NCI-H1930 (cell line): ENCODE measurements around the gene KCNK16.

Experiments used
- DNase-seq, 2 experiments: peaks; one replicate each; lab custom pipeline; 2025; lab: John Stamatoyannopoulos, UW

KCNK16 gene

DNA sequence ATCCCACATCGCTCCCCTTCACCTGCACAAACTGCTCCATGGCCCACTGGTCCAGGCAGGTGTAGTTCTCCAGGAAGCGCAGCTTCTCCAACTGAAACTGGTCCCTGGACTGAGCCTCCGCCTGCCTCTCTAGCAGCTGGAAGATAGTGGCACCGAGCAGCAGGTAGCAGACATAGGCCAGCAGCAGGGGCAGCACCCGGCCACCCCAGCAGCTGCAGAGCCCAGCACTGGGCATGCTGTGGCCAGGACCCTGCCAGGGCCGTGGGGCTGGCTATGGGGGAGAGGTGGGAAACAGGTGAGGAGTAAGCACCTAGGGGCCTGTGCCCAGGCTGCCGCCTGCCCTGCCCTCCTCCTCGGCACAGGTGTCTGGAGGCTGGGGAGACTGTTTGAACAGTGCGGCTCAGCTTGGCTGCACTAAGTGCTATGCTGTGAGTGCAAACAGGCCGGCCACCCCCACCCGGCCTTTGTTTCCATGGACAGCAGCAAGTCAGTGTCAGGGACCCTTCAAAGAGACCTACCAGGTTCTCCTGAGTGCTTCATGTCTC lies at the start of gene KCNK16:
Gene KCNK16 (minus strand): TSS at position 397 of the 545 bp plus-strand sequence. CDS start 162 bp downstream, at position 235.
- no peak for DNase-seq

DNA sequence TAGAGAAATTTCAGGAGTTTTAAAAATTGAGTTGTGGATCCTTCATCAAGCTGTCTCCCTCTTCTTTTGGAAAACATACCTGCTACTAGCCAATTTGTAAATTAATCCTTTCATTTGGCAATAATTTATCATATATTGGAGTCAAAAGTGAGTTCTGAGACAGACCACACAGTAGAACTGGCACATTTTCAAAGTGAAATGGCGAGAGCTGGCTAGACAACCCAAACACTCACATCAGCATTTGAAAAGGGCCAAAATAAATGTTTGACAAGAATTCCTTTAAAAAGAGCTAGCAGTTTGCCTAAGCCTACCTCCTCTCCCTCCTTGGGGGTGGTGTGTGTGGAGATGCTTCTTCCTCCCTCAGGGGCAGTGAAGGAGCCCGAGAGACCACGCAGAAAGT lies 47.9 kb upstream of the KCNK16 start:
- DNase-seq: no peak

DNA sequence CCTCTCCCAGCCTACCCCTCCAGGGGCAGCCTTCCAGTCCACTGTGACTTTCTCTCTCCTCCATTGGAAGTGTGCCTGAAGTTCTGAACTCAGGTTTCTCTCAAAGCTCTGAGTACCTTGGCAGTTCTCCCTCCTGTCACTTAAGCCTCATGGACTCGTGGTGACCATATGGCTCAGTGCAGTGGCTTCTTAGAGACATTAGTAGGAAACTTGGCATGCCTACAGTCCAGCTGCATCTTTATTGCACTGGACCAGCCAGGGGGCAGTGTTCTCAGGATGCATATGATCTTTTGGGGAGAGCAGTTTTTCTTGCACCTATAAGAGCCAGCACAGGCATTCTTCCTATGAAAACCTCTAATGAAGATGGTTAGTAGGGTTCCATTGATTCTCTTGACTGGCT lies 47.5 kb upstream of the KCNK16 start:
- DNase-seq: no peak

DNA sequence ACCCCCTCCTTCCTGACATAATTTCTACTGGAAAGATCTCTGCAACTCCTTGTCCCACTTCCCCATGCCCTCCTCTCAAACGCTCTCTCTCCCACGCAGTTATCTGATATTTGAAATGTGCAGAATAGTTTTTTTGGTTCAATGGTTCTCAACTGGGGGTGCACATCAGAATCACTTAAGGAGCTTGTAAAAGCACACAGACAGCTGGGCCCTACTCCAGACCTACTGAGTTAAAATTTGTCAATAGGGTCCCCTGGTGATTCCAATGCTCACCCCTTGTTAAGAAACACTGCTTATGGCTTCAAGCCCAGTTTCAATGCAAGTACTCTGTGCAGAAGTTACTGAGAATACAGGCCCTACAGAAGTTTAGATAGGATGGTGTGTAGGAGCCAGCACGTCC lies 45.2 kb upstream of the KCNK16 start:
- no peak for DNase-seq

DNA sequence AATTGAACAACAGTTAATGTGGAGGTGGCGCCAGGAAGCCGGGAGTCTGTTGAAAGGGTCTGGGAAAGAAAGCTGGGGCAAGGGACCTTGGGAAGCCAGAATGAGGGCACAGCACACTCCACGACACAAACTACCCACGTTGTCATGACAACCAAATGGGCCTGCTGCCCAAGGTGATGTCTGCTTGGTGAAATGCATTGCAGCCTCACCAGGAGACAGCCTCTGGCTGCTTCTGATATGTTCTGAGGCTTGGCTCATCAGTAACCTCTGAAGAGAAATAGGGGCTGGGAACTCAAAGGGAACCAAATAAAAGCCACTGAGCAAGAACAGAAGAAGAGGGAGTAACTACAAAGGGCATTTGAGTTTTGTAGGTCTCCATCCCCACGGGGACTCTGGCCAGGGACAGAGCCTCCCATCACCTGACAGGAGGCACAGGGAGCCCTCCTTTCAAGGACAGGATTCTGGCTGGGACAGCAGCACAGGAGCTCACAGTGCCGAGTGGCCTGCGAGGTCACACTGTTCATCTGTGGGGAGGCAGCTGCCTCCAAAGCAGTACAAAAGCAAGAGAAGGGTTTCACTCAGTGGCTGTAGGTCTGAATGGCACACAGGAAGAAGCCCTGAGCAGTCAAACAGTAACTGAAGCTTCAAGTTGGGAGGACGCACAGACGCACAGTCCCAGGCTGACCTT lies 44.6 kb upstream of the KCNK16 start:
- no peak for DNase-seq

DNA sequence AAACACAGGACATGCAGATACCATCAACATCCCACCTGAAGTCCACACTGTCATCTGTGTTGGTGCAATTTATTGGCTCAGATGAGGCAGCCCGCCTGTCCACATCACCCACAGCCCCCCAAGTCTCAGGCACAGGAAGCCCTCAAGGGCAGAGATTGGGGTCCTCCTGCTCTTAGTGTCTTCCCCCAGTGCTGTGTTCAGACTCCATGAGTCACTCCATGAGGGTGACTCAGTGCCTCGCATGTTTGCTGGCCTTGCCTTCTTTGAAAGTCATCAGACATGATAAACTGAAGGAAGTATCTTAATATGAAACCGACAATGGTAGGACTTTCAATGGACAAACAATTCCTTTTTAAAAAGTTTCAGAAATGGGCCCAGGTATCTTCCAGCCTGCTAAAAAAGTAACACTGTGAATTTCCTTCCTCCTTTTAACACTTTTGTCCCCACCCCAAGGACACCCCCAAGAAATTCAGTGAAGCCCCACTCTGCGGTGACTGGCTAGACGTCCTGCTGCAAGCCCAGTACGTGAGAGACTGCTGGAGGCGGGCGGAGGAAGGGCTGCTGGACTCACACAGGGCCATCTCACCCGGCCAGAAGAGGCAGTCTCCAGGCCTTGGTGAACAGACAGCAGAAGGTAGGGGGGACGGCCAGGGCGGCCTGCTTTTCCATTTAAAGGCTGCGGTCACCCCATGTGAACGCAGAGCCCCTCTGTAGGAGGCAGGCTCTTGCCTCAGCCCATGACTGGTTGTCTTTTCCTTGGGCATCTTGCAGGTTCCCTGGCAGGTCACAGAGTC lies 43.0 kb upstream of the KCNK16 start:
- no peak for DNase-seq

DNA sequence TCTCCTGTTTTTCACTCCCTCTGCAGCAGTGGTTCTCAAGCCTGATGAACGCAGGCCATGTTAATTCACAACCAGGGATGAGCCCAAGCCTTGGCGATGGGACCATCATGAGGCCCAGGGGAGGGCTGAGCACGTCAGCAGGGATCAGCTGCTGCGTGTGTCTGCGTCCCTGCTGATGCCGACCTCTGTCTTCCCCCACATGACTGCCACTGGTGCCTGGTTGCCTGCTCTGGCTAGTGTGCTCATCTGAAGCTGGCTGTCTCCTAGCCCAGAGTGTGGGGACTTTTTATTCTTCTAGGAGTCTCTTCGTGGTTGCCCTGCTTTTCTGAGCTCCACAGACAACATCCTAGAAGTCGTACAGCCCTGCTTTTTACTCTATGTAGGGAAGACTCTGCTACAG lies 40.8 kb upstream of the KCNK16 start:
- DNase-seq: no peak

DNA sequence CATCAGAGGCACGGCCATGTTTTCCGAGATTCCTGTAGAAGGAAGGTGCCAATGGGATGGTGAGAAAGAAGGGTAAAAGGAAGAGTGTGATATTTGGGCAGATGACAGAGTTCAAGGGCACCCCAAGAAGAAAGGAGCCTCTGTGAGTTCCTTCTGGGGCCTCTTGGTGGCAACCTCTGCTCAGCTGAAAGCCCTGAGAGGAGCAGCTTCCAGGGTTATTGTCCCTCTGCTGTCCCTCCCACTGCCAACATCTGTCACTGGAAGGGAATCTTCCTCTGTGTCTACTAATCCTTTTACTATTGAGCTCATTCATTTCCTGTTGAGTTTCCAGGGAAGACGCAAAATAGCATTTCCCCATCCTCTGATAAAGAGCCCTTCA lies 40.0 kb upstream of the KCNK16 start:
- no peak for DNase-seq

DNA sequence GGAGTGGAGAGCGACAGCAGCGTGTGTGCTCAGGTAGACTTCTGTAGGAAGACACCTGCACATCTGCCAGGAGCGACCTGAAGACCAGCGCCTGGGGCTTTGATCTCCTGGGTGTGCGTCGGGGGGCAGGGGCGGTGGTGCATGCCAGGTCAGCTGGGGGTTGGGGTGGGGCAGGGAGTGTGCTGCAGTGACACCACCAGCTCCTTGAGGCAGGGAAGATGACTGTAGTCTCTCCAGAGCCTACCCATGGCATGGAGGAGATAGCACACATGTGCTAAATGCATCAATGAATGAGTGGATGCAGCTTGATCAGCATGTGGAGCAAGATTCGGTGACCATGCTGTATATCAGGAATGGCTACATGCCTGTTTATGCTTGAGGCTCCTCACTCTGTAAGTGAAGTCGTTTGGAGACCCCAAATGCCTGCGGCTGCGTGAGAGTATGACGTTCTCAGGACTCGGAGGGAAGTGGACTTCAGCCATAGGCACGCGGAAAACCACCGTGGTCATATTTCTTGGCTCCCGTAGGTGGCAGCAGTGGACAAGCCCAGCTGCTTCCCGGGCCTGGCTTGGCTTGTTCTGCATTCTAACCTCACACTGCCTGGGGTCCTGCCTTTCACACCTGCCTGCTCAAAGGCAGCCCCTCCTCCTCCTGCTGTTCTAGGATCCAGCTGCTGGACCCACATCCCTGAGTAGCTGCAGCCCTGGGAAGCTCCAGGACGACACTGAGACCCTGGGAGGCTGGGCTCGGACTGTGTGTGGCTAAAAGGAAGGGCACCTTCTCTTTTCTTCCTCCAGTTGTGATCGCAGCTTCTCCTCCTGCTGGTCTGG lies 39.4 kb upstream of the KCNK16 start:
- DNase-seq: peak; percentile 39 to 68

DNA sequence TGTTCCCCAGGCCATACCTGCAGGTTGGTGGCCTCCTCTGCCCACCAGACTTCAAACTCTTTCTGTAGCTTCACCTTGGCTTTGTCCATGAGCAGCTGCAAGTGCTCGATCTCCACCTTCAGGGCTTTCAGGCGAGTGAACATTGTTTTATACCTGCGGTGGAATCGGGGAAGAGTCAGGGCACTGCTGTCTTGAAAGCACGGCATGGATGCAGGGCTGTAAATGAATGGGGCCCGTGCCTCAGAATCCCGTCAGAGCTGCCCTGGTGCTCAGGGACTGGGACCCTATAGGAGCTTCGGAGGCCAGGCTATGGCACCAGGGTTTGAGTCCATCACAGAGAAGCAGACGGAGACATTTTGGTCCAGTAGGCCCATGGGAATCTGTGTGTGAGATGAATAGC lies 37.9 kb upstream of the KCNK16 start:
- DNase-seq: no peak

DNA sequence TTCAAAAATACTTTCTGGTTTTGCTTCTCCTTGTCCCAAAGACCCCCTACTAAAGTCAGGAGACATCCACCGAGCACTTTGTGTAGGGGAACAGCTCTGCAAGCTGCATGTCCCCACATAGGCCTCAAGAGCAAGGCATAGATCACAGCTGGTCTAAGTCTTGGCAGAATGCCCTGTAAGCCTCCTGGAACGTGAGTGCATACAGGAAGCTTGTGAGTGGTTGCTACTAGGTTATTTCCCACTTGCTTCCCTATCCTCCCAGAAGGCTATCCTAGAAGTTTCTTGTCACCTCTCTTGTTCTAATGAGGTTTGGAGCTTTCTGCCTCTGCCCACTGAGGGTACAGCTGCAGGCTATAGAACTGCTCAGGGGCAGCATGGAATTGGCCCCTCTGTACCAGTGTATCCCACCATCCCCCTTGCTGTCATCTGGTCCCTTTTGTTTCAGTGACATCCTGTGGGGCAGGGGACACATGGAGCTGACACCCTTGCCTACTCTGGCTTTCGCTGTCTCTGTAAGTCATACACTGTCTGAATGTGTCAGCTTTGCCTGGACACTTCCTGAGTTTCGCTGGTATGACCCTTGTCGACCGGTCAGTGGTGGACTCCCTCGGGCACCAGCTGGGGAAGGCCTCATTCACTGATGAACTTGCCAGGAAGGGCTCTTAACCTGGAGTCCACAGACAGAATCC lies 35.6 kb upstream of the KCNK16 start:
- DNase-seq: no peak

DNA sequence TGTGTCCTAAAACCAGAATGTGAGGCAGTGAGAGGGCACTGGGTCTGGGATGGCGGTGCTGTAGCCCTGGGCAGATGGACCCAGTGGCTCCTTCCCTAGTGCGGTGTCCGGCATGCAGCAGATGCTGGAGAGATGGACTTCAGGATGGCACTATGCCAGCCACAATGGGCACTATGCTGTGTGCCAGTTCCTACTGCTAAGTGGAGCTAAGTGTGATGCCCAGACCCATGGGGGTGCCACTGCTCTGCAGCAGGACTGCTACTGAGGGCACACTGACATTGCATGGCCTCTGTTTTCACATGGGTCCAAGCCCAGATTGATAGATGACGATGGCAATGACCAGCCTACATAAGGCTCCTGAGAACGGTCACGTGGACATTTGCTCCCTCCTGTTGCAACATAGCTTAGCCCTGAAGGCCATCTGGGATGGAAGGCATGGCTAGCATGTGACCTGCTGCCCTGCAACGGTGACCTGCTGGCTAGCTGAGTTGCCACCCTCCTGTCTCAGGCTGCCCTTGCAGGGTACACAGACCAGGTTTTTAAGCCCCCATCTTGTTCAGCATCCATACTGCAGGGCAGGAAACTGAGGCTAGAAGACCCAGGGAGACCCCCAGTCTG lies 31.3 kb upstream of the KCNK16 start:
- DNase-seq: no peak

DNA sequence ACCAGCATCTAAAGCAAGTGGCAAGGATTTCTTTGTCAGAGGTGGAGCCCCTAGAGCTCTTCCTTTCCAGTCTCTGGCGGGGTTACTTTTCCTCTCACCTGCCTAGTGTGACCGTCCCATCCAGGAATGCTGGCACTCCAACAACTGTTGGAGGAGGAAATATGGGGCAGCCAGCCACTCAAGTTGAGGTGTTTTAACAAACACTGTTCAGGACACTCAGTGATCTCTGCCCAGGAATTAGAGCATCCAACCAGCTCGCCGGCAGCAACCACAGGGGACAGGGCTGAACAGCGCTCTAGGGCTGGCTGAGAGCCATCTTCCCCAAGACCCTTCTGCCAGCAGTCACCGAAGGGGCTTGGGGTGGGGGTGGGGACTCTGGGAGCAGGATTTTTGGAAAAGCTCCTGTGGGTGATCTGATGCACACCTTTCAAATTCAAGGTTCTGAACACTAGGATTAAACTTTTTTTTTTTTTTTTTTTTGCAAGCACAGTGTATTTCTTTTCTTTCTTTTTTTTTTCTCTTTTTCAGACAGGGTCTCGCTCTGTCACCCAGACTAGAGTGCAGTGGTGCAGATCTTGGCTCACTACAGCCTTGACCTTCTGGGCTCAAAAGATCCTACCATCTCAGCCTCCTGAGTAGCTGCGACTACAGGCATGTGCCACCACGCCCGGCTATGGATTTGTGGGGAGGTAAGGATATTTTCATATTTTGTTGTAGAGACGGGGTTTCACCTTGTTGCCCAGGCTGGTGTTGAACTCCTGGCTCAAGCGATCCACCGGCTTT lies 28.4 kb upstream of the KCNK16 start:
- DNase-seq: no peak

DNA sequence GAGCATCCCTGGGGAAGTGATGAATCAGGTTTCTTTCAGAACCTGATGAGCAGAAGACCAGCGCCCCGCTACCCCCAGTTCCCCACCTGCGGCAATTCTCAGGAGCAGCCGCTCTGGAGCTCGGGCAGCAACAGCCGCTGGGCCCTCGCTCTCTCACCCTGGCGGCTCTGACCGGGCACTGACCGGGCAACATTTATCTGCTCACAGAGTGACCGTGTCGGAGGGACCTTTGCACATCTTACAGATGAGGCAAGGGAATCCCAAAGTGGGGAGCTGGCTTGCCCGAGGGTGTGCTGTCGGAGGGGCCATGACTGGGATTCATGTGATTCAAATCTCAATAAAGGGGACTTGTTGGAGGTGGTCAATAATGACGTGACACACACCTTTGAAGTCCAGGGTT lies 26.2 kb upstream of the KCNK16 start:
- no peak for DNase-seq

DNA sequence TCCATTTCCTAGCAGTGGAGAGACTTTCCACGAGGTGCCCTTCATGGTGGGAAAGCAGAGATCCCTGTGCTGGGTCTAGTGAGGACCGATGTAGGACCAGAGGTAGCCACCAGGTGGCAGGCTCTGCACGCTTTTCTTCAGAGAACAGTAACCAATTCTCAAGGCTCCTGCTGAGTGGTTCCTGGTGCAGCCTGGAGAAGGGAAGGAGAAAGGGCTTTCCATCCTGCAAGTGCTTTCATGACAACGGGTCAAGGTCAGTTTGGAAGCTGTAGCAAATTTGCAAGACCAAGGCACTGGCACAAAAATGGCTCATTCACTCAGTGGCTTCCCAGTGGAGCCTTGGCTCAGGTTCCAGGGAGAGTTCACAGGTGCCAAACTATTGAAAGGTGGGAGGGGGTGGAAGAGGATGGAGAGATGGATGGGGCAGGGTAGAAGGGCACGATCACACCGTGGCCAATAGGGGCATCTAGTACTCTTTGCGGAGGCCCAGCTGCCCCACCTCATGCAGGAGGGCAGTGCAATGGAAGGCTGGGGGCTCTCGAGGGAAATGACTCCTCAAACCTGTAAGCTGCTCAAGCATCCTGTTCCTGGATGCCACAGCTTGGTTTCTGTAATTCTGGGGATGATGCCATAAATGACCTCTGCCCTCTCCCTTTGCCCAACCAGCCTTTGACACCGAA lies 25.5 kb upstream of the KCNK16 start:
- DNase-seq: peak in 1 of 2 experiments; percentile 43

DNA sequence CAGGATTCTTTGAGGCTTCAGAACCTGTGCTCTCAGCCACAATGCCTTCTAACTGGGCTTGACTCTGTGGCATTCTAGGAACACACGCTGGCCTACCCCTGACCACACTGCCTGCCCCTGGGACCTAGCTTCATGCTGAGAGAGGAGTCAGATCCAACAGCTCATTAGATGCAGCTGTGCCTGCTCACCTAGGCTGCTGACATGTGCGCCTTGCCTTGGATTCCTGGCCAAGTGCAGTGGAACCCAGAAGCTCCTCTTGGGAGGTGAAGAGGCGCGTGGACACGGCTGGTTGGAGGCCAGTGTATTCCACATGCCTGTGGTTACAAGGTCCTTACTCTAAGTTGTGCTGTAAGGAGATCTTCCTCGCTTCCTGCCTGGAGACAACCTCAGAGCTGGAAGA lies 24.7 kb upstream of the KCNK16 start:
- no peak for DNase-seq

DNA sequence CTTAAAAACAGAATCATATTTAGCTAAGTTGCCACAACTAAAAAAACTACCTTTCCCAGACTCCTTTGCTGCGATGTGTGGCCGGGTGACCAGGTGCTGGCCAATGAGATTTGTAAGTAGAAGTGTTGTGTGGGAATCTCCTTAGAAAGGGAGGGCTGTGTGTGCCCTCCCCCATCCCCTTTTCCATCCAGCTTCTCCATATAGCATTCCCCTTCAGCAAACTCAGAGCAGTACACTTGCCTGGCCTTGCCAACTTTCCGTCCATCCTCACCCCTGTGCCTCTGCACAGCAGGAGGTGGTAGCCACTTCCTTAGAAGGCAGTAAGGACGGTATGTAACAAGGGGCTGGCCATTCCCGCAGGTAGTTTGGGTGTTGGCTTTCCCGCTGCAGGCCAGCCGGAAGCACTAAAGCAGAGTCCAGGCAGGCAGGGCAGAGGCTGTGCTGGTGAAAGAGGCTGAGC lies 22.3 kb upstream of the KCNK16 start:
- DNase-seq: no peak

DNA sequence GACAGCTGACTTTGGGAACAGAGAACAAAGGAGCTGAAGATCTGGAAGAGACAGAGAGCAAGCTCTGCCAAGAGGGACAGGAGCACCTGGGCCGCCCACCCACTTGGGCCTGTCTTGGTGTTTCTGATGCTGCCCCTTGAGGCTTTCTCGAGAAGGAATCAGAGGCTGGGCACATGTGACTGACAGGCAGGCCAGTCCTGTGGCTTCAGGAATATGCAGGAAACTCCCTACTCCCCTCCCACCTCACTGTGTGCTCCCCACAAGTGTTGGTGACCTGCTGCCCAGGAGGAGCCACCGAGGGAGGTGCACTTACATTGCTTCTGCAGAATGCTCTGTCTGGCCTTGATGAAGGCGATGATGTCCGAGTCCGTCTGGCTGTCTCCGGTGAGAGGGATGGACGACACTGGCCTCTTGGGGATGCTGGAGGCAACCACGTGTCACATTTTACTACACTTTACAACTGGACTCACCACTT lies 20.9 kb upstream of the KCNK16 start:
- no peak for DNase-seq

DNA sequence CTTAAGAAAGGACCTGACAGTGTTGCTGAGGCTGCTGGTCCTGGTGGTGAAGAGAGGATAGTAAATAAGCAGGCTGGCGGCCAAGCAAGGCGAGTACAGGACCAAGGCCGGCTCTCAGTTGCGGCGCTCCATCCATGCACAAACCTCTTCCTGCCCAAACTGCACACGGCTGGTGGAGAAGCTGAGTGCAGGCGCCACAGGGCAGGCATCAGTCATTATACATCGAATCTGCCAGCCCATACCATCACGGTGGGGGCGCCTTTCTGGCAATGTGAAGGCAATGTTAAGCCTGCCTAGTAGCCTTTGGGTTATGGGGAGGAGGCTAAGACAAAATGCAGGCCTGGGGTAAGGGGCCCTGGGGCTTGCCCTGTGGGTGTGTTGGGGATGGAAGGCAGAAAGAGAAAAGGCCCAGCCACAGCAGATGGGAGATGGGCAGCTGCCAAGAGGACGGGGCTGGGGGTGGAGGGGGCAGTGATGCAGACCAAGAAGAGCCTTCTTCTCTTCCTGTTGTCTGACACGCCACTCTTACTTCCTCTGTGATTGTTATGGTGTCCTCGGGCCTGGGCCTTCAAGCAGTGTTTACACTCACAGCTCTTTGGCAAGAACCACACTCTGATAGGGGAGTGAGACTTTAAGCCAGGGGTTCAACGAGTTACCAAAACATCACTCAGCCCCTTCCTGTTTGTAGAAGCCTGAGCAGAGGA lies 20.3 kb upstream of the KCNK16 start:
- DNase-seq: no peak
